H1 (cell line): ENCODE results near the gene GRM5. TPM values are rescaled to one million over a fixed set of nuclear protein-coding genes. Genes with fewer than 3 reads are reported as not detected.

Experiments used
- CTCF ChIA-PET: fragments of 300-600 bp; sonication (Branson Sonifier 250); formaldehyde crosslinking; loops from one replicate; lab custom pipeline; 2021; ENCODE audit not compliant: partially characterized antibody; lab: Charles Lee
- POLR2A ChIA-PET: fragments of 300-600 bp; sonication (Branson Sonifier 250); formaldehyde crosslinking; loops from one replicate; lab custom pipeline; 2021; ENCODE audit warnings: inconsistent platforms; ENCODE audit not compliant: partially characterized antibody; lab: Charles Lee
- DNase-seq, 2 experiments: peaks; one replicate each; pipeline versions ENCODE4 v3.0.0 to v3.0.0-alpha.2; 2010 to 2022; ENCODE audit warnings: low spot score in 2 of 2, low read depth in 1 of 2, mixed read lengths in 1 of 2
- FAIRE-seq: peaks from 2 replicates; lab custom pipeline; 2011; peaks lifted over from hg19 to GRCh38; lab: Jason Lieb, UNC
- H2AFZ ChIP-seq: 2 replicates; pipeline ENCODE4 v1.8.1; 2012; ENCODE audit warnings: low read length, inconsistent platforms
- H2AK5ac ChIP-seq: 2 replicates; pipeline ENCODE4 v1.6.1; 2013; ENCODE audit warnings: low read depth, low read length
- H2BK120ac ChIP-seq: replicated peaks from 2 replicates; pipeline ENCODE3; 2013; ENCODE audit warnings: low read depth, low read length, inconsistent platforms
- H2BK12ac ChIP-seq: 2 replicates; pipeline ENCODE4 v1.6.1; 2013; ENCODE audit warnings: low read depth, low read length
- H2BK15ac ChIP-seq: 2 replicates; pipeline ENCODE4 v1.6.1; 2013; ENCODE audit warnings: low read length
- H2BK20ac ChIP-seq: 2 replicates; pipeline ENCODE4 v1.6.1; 2013; ENCODE audit warnings: low read length
- H2BK5ac ChIP-seq: 2 replicates; pipeline ENCODE4 v1.6.1; 2013; ENCODE audit warnings: low read depth, low read length
- H3K14ac ChIP-seq: 2 replicates; pipeline ENCODE4 v1.6.1; 2013; ENCODE audit warnings: inconsistent platforms; ENCODE audit not compliant: insufficient read length
- H3K18ac ChIP-seq: 2 replicates; pipeline ENCODE4 v1.6.1; 2013; ENCODE audit warnings: low read length; ENCODE audit errors: extremely low read depth
- H3K23ac ChIP-seq: 2 replicates; pipeline ENCODE4 v1.6.1; 2013; ENCODE audit warnings: inconsistent platforms; ENCODE audit not compliant: insufficient read length
- H3K23me2 ChIP-seq: 2 replicates; pipeline ENCODE4 v1.6.1; 2013; ENCODE audit warnings: low read depth, low read length
- H3K27ac ChIP-seq: 2 replicates; pipeline ENCODE4 v1.6.1; 2011; ENCODE audit warnings: low read depth, low read length, inconsistent platforms
- H3K27me3 ChIP-seq, 4 experiments: replicated peaks in 1 of 4; 1 replicate in 1 of 4; 2 replicates in 3 of 4; pipeline versions ENCODE4 v1.6.1 to v1.8.1; 2011 to 2013; ENCODE audit warnings: low read length in 3 of 4, mild to moderate bottlenecking in 3 of 4, inconsistent platforms in 2 of 4, mixed read lengths in 2 of 4, moderate library complexity in 1 of 4; ENCODE audit not compliant: control insufficient read depth in 3 of 4, insufficient read depth in 3 of 4; ENCODE audit errors: extremely low read depth in 1 of 4
- H3K36me3 ChIP-seq, 4 experiments: 2 replicates each; pipeline versions ENCODE4 v1.6.1 to v1.8.1; 2011 to 2013; ENCODE audit warnings: mild to moderate bottlenecking in 4 of 4, low read length in 3 of 4, moderate library complexity in 2 of 4, control low read depth in 1 of 4, inconsistent platforms in 1 of 4; ENCODE audit not compliant: insufficient read depth in 4 of 4, control insufficient read depth in 2 of 4
- H3K4ac ChIP-seq: replicated peaks from 2 replicates; pipeline ENCODE3; 2013; ENCODE audit warnings: low read length, low read depth, mixed read lengths, inconsistent platforms; ENCODE audit not compliant: insufficient read length
- H3K4me1 ChIP-seq, 4 experiments: replicated peaks in 1 of 4; 1 replicate in 1 of 4; 2 replicates in 3 of 4; pipeline versions ENCODE4 v1.6.1 to v1.8.1; 2011 to 2013; ENCODE audit warnings: low read length in 3 of 4, inconsistent platforms in 2 of 4, mixed read lengths in 1 of 4; ENCODE audit not compliant: insufficient read depth in 4 of 4, control insufficient read depth in 3 of 4
- H3K4me2 ChIP-seq, 2 experiments: 2 replicates each; pipeline versions ENCODE4 v1.6.1 to v1.8.1; 2011 to 2013; ENCODE audit warnings: low read depth in 2 of 2, low read length in 2 of 2, control low read depth in 1 of 2, inconsistent platforms in 1 of 2, mild to moderate bottlenecking in 1 of 2; ENCODE audit not compliant: insufficient read depth in 1 of 2
- H3K4me3 ChIP-seq, 4 experiments: fragments of 200-600, 300-600 bp in 1 of 4; sonication (generic), shearing (Covaris generic), sonication (Bioruptor Twin) in 1 of 4; 2 replicates each; pipeline versions ENCODE4 v1.5.1 to v1.8.1; 2011 to 2016; ENCODE audit warnings: low read length in 4 of 4, low read depth in 3 of 4, control low read depth in 2 of 4, inconsistent platforms in 2 of 4, mild to moderate bottlenecking in 2 of 4, mixed read lengths in 1 of 4, moderate library complexity in 1 of 4; ENCODE audit not compliant: insufficient read depth in 2 of 4; ENCODE audit errors: extremely low read depth in 1 of 4
- H3K56ac ChIP-seq: replicated peaks from 2 replicates; pipeline ENCODE3; 2013; ENCODE audit warnings: low read depth, mild to moderate bottlenecking, mixed read lengths, low read length, inconsistent platforms; ENCODE audit not compliant: insufficient read length
- H3K79me1 ChIP-seq: 2 replicates; pipeline ENCODE4 v1.6.1; 2013; ENCODE audit warnings: low read depth, low read length, control low read depth
- H3K79me2 ChIP-seq, 2 experiments: 2 replicates each; pipeline versions ENCODE4 v1.6.1 to v1.8.1; 2012 to 2013; ENCODE audit warnings: low read length in 2 of 2, mild to moderate bottlenecking in 2 of 2, inconsistent platforms in 1 of 2; ENCODE audit not compliant: insufficient read depth in 2 of 2, control insufficient read depth in 1 of 2
- H3K9ac ChIP-seq, 4 experiments: replicated peaks in 1 of 4; 1 replicate in 1 of 4; 2 replicates in 3 of 4; pipeline versions ENCODE4 v1.6.1 to v1.8.1; 2011 to 2013; ENCODE audit warnings: low read depth in 3 of 4, low read length in 3 of 4, control low read depth in 2 of 4, mild to moderate bottlenecking in 2 of 4, moderate library complexity in 2 of 4, inconsistent platforms in 1 of 4; ENCODE audit errors: extremely low read depth in 1 of 4
- H3K9me3 ChIP-seq, 2 experiments: 2 replicates each; pipeline versions ENCODE4 v1.6.1 to v1.8.1; 2012 to 2013; ENCODE audit warnings: mild to moderate bottlenecking in 2 of 2, moderate library complexity in 2 of 2, control low read depth in 1 of 2, inconsistent platforms in 1 of 2, low read depth in 1 of 2, low read length in 1 of 2, mixed read lengths in 1 of 2; ENCODE audit not compliant: insufficient read depth in 2 of 2
- H4K20me1 ChIP-seq, 2 experiments: replicated peaks in 1 of 2; 2 replicates each; pipeline versions ENCODE3 to v1.8.1; 2011 to 2013; ENCODE audit warnings: inconsistent platforms in 2 of 2, low read length in 2 of 2, mild to moderate bottlenecking in 1 of 2; ENCODE audit not compliant: insufficient read depth in 2 of 2, control insufficient read depth in 1 of 2
- H4K5ac ChIP-seq: 2 replicates; pipeline ENCODE4 v1.6.1; 2013; ENCODE audit warnings: low read length, low read depth, mixed read lengths, inconsistent platforms; ENCODE audit not compliant: insufficient read length
- H4K8ac ChIP-seq: 2 replicates; pipeline ENCODE4 v1.8.0; 2013; ENCODE audit warnings: mild to moderate bottlenecking, moderate library complexity, low read length, inconsistent platforms; ENCODE audit not compliant: insufficient read depth; ENCODE audit errors: extremely low read depth
- H4K91ac ChIP-seq: replicated peaks from 2 replicates; pipeline ENCODE3; 2013; ENCODE audit warnings: low read length, mixed read lengths, inconsistent platforms; ENCODE audit not compliant: insufficient read length
- CHD1 ChIP-seq: IDR thresholded peaks from 2 replicates; pipeline ENCODE4 v1.6.1; 2012; ENCODE audit warnings: low read depth, low read length, improper control_type of control experiment
- CREB1 ChIP-seq: IDR thresholded peaks from 2 replicates; pipeline ENCODE4 v1.6.1; 2012; ENCODE audit warnings: inconsistent platforms
- EP300 ChIP-seq, 2 experiments: IDR thresholded peaks; 1 replicate in 1 of 2; 2 replicates in 1 of 2; pipeline ENCODE4 v1.6.1; 2011 to 2012; ENCODE audit warnings: low read depth in 2 of 2, low read length in 2 of 2, mild to moderate bottlenecking in 2 of 2, borderline replicate concordance in 1 of 2, inconsistent platforms in 1 of 2, moderate library complexity in 1 of 2
- GABPA ChIP-seq: IDR thresholded peaks from 2 replicates; pipeline ENCODE4 v1.6.1; 2011; ENCODE audit warnings: mild to moderate bottlenecking, low read length, moderate library complexity, borderline replicate concordance; ENCODE audit not compliant: insufficient read depth
- JUND ChIP-seq: IDR thresholded peaks from 2 replicates; pipeline ENCODE4 v1.6.1; 2011; ENCODE audit warnings: mild to moderate bottlenecking, improper control_type of control experiment, low read length
- KDM1A ChIP-seq: fragments of 200-600, 300-600 bp; sonication (generic); IDR thresholded peaks from 2 replicates; pipeline ENCODE4 v1.7.1; 2016; ENCODE audit warnings: mild to moderate bottlenecking, low read length, borderline replicate concordance
- POLR2AphosphoS5 ChIP-seq: IDR thresholded peaks from 2 replicates; pipeline ENCODE4 v1.6.1; 2011; ENCODE audit warnings: low read depth, low read length
- RFX5 ChIP-seq: IDR thresholded peaks from 2 replicates; pipeline ENCODE4 v1.6.1; 2011; ENCODE audit warnings: low read depth, low read length, improper control_type of control experiment, borderline replicate concordance
- TCF12 ChIP-seq: IDR thresholded peaks from 2 replicates; pipeline ENCODE4 v1.6.1; 2011; ENCODE audit warnings: low read depth, mild to moderate bottlenecking, low read length
- WGBS, 2 experiments: shearing (Covaris generic) in 1 of 2; methylation state at CpG; one replicate each; pipeline versions ENCODE4 v1.1.6 to v1.1.7; 2013 to 2015; ENCODE audit warnings: low lambda C conversion rate in 2 of 2, mixed read lengths in 2 of 2, inconsistent platforms in 1 of 2, low coverage in 1 of 2, missing lambda C conversion rate in 1 of 2; ENCODE audit not compliant: insufficient replicate concordance in 2 of 2, insufficient coverage in 1 of 2, insufficient read length in 1 of 2; ENCODE audit errors: extremely low coverage in 1 of 2, missing lambda C conversion rate in 1 of 2; 5-methylcytosine and 5-hydroxymethylcytosine counted together
- polyA plus RNA-seq, 7 experiments: library from polyadenylated mRNA; depleted of rRNA in 3 of 7; stranded (reverse) in 5 of 7; unstranded in 2 of 7; fragments of >200 nt in 5 of 7; fragments of 200-250 nt in 2 of 7; gene quantifications; 1 replicate in 5 of 7; 2 replicates in 1 of 7; 4 replicates in 1 of 7; pipeline versions ENCODE4 v1.2.1 to v1.2.3, GENCODE V29; 2011 to 2013; ENCODE audit warnings: missing spikeins in 2 of 7, mixed read lengths in 2 of 7
- total RNA-seq: library from RNA; stranded (reverse); fragmentation: NEBNext Ultra II Directional; extraction: Animal tissue kit (Norgen Biotek cat#: 25700); gene quantifications from 2 replicates; pipeline ENCODE4 v1.2.1, GENCODE V29; 2021
- TF ChIP-seq, protein P1 (sequence below): IDR thresholded peaks from 2 replicates; pipeline ENCODE4 v1.6.1; 2011; ENCODE audit warnings: low read length, improper control_type of control experiment
- TF ChIP-seq, protein P2 (sequence below), 3 experiments: IDR thresholded peaks; 1 replicate in 2 of 3; 2 replicates in 1 of 3; pipeline versions ENCODE4 v1.5.1 to v1.6.1; 2011; ENCODE audit warnings: low read length in 3 of 3, mild to moderate bottlenecking in 3 of 3, inconsistent platforms in 2 of 3, low read depth in 1 of 3, moderate library complexity in 1 of 3; ENCODE audit not compliant: insufficient read depth in 1 of 3; ENCODE audit errors: control extremely low read depth in 1 of 3

The GRM5 gene
- total and polyA plus RNA-seq, 2 of the 8 experiments (the other 6 are each of a cell fraction or from before 2014, with no cell fraction given): 0.15 to 0.43 TPM

DNA sequence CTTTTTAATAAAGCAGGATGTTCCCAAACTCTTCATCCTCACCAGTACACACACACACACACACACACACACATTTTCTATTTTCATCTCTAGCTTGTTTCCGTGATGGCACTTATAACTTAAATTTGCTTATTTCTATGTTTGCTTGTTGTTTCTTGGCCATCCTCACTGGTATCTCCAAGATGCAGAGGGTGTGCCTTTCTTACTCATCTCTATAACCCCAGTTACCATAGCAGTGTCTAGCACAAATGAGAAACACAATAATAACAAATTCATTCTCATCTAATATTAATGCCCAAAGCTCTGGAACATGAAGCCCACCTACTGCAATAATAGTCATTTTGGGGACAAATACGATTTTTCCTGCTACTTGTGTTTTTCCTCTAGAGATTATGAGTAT lies 156.3 kb downstream of the GRM5 start:
- no peak overlapping the region for H4K91ac ChIP-seq
- no peak for FAIRE-seq
- DNase-seq: no peak
- no peak overlapping the region for H3K4me3 ChIP-seq
- no peak overlapping the region for H2BK5ac ChIP-seq
- H3K14ac ChIP-seq: no peak overlapping the region
- ChIA-PET CTCF (no interaction called here), POLR2A (no interaction called here)
- no peak overlapping the region for H3K23ac ChIP-seq
- no peak overlapping the region for H2AFZ ChIP-seq
- H2BK20ac ChIP-seq: no peak overlapping the region
- H3K79me1 ChIP-seq: no peaks in the 10 kb centered on the region
- no peak overlapping the region for H3K18ac ChIP-seq
- H3K4me1 ChIP-seq: no peaks in the 10 kb centered on the region
- H3K23me2 ChIP-seq: no peaks in the 10 kb centered on the region
- no peak overlapping the region for H3K27ac ChIP-seq
- H3K27me3 ChIP-seq: no peaks in the 10 kb centered on the region
- H3K9me3 ChIP-seq: no peaks in the 10 kb centered on the region
- no peaks in the 10 kb centered on the region for H3K36me3 ChIP-seq
- 81% methylated on average over 2 of the region's 2 CpGs; no CpG with 5 or more reads in 1 of the 2 experiments for WGBS, 2 experiments
- H2AK5ac ChIP-seq: no peak overlapping the region
- no peak overlapping the region for H3K4me2 ChIP-seq
- no peak overlapping the region for H2BK15ac ChIP-seq
- no peaks in the 10 kb centered on the region for H4K20me1 ChIP-seq
- H2BK120ac ChIP-seq: no peak overlapping the region
- no peak overlapping the region for H4K5ac ChIP-seq
- no peak overlapping the region for H4K8ac ChIP-seq
- no peaks in the 10 kb centered on the region for H3K79me2 ChIP-seq
- no peak overlapping the region for H2BK12ac ChIP-seq
- H3K9ac ChIP-seq: no peak overlapping the region
- H3K56ac ChIP-seq: no peak overlapping the region
- no peak overlapping the region for H3K4ac ChIP-seq
- TF ChIP-seq CREB1 (no peak), KDM1A (no peak), GABPA (no peak), RFX5 (no peak), JUND (no peak), TCF12 (no peak), CHD1 (no peak), POLR2AphosphoS5 (no peak), EP300 (IDR thresholded peaks at IDR 0.05; ENCODE audit: borderline replicate concordance in 1 of 2, low read depth in 2 of 2, low read length in 2 of 2) (no peak)
- TF ChIP-seq, protein P1, sequence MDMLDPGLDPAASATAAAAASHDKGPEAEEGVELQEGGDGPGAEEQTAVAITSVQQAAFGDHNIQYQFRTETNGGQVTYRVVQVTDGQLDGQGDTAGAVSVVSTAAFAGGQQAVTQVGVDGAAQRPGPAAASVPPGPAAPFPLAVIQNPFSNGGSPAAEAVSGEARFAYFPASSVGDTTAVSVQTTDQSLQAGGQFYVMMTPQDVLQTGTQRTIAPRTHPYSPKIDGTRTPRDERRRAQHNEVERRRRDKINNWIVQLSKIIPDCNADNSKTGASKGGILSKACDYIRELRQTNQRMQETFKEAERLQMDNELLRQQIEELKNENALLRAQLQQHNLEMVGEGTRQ: no peak
- TF ChIP-seq, protein P2, sequence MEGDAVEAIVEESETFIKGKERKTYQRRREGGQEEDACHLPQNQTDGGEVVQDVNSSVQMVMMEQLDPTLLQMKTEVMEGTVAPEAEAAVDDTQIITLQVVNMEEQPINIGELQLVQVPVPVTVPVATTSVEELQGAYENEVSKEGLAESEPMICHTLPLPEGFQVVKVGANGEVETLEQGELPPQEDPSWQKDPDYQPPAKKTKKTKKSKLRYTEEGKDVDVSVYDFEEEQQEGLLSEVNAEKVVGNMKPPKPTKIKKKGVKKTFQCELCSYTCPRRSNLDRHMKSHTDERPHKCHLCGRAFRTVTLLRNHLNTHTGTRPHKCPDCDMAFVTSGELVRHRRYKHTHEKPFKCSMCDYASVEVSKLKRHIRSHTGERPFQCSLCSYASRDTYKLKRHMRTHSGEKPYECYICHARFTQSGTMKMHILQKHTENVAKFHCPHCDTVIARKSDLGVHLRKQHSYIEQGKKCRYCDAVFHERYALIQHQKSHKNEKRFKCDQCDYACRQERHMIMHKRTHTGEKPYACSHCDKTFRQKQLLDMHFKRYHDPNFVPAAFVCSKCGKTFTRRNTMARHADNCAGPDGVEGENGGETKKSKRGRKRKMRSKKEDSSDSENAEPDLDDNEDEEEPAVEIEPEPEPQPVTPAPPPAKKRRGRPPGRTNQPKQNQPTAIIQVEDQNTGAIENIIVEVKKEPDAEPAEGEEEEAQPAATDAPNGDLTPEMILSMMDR (IDR thresholded peaks at IDR 0.05; ENCODE audit: control extremely low read depth in 1 of 3, insufficient read depth in 1 of 3, low read depth in 1 of 3, low read length in 3 of 3): no peak
